ENCODE data around the gene RASGEF1B. TPM values are rescaled to one million over a fixed set of nuclear protein-coding genes. Genes with fewer than 3 reads are reported as not detected.

RASGEF1B gene
- total and polyA plus RNA-seq, 4 donors: 16.0 to 62.0 (median 27.1) TPM

DNA sequence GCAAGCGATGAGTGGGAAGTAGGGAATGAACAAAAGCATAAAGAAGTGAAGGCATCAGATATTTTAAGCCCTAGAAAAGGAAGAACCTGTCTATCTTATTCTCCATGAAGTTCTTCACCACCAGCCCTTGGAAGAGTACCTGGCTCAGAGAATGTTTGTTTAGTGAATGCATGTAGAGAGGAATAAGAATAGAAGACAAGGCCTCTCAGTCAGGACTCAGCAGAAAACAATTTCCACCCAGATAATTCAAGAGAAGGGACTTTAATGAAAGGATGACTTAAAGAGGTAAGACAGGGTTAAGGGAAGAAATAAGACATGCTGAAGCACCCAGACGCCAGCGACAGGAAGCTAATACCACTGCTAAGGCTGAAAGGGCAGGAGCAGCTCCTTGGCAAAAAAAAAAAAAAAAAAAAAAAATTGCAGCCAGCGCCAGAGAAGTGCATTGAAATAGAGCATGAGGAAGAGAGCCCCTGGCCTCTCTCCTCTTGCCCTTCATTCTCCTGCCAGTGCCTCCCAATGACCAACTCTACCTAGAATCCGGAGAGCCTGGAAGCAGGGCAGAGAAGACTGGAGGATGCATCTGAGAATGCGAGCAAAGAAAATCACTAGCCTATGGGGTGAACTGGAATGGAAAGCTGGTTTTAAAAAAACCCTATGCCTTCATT, 47.2 kb upstream of the RASGEF1B start:
- Histone ChIP-seq H3K27ac (ENCODE audit: low read depth in 1 of 2, low read length in 1 of 2) (no peak overlapping the region), H3K9ac (ENCODE audit: insufficient read depth in 1 of 2, low read length in 2 of 2) (no peak overlapping the region), H3K9me3 (ENCODE audit: control insufficient read depth in 4 of 4, insufficient read depth in 3 of 4, low read length in 3 of 4) (no peaks in the 10 kb centered on the region), H3K36me3 (ENCODE audit: control insufficient read depth in 4 of 4, insufficient read depth in 4 of 4, low read length in 4 of 4) (no peaks in the 10 kb centered on the region), H3K4me3 (no peak overlapping the region), H3K4me1 (ENCODE audit: control insufficient read depth in 5 of 5, insufficient read depth in 5 of 5, low read length in 5 of 5) (peaks cover 0 to 17% (median 0%) of the 10 kb centered on the region in 5 donors), H3K27me3 (ENCODE audit: control insufficient read depth in 3 of 3, insufficient read depth in 3 of 3, low read length in 2 of 3) (no peaks in the 10 kb centered on the region)
- ATAC-seq (ENCODE audit: insufficient read depth, low FRiP score): no peak
- TF ChIP-seq, protein P1, sequence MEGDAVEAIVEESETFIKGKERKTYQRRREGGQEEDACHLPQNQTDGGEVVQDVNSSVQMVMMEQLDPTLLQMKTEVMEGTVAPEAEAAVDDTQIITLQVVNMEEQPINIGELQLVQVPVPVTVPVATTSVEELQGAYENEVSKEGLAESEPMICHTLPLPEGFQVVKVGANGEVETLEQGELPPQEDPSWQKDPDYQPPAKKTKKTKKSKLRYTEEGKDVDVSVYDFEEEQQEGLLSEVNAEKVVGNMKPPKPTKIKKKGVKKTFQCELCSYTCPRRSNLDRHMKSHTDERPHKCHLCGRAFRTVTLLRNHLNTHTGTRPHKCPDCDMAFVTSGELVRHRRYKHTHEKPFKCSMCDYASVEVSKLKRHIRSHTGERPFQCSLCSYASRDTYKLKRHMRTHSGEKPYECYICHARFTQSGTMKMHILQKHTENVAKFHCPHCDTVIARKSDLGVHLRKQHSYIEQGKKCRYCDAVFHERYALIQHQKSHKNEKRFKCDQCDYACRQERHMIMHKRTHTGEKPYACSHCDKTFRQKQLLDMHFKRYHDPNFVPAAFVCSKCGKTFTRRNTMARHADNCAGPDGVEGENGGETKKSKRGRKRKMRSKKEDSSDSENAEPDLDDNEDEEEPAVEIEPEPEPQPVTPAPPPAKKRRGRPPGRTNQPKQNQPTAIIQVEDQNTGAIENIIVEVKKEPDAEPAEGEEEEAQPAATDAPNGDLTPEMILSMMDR (IDR thresholded peaks at IDR 0.05; ENCODE audit: control extremely low read depth, extremely low read depth): no peak
- DNase-seq: no peak
- WGBS, 2 donors: 56 to 65% methylated on average over 6 of the region's 6 CpGs

DNA sequence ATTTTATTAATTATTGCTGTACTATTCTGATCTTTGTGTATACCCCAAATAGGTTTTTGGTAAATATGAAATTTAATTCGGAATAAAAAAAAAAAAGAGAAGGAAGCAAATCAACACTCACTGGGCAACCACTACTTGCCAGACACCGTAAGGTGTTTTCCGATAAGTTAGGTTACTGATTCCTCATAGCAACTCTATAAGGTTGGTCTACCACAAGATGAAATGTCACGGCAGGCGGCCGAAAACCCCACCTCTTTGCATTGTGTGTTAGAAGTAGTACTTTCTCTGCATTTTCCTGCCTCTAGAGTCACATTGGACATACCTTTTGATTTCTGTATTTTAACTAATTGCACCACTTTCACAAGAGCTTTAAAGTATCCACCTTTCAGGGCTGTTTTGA, 44.5 kb upstream of the RASGEF1B start:
- Histone ChIP-seq H3K4me1 (ENCODE audit: control insufficient read depth in 5 of 5, insufficient read depth in 5 of 5, low read length in 5 of 5) (peaks cover 0 to 17% (median 1%) of the 10 kb centered on the region in 5 donors), H3K36me3 (ENCODE audit: control insufficient read depth in 4 of 4, insufficient read depth in 4 of 4, low read length in 4 of 4) (no peaks in the 10 kb centered on the region), H3K27ac (ENCODE audit: low read depth in 1 of 2, low read length in 1 of 2) (no peak overlapping the region), H3K9me3 (ENCODE audit: control insufficient read depth in 4 of 4, insufficient read depth in 3 of 4, low read length in 3 of 4) (no peaks in the 10 kb centered on the region), H3K27me3 (ENCODE audit: control insufficient read depth in 3 of 3, insufficient read depth in 3 of 3, low read length in 2 of 3) (no peaks in the 10 kb centered on the region), H3K4me3 (no peak overlapping the region), H3K9ac (ENCODE audit: insufficient read depth in 1 of 2, low read length in 2 of 2) (no peak overlapping the region)
- no peak for DNase-seq
- ATAC-seq (ENCODE audit: insufficient read depth, low FRiP score): no peak
- TF ChIP-seq, protein P1 (IDR thresholded peaks at IDR 0.05; ENCODE audit: control extremely low read depth, extremely low read depth): no peak
- 83 to 89% methylated on average over 6 of the region's 6 CpGs for WGBS, 2 donors

DNA sequence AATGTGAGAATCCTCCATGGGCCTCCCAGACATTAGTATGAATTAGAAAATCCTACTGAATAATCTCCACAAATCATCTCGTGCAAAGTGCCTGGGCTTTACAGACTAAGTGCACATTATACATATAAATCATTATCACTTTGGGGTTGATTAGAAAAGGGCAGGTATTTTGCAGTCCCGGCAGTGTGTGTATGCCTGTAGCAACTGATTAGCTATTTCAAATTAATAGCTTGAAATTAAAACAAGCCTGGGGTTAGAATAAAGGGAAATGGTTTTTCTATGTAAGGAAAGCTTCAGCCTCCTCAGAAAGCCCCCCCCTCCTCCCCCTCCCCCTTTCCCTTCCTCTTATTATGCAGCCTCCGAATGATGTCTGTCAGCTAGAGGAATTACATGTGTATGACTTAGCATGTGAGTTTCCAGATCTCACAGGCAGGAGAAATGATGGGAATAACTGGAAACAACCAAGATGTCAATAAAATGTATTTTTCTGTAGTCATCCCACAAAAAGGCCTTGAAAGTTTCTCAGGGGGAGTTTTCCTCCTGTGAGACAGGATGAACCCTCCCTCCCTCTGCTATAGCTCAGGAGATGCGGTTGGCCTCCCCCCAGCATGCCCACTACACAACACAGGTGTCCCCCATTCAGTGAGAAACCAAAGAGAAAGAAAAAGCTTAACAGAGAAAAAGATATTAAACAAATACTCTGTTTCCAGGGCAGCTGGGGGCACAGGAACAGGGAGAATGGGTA, 41.2 kb upstream of the RASGEF1B start:
- no peak overlapping the region for H3K4me3 ChIP-seq
- TF ChIP-seq, protein P1 (IDR thresholded peaks at IDR 0.05; ENCODE audit: control extremely low read depth, extremely low read depth): no peak
- H3K36me3 ChIP-seq (ENCODE audit: control insufficient read depth in 4 of 4, insufficient read depth in 4 of 4, low read length in 4 of 4): no peaks in the 10 kb centered on the region
- peaks cover 0 to 14% (median 1%) of the 10 kb centered on the region in 5 donors for H3K4me1 ChIP-seq (ENCODE audit: control insufficient read depth in 5 of 5, insufficient read depth in 5 of 5, low read length in 5 of 5)
- H3K9me3 ChIP-seq (ENCODE audit: control insufficient read depth in 4 of 4, insufficient read depth in 3 of 4, low read length in 3 of 4): no peaks in the 10 kb centered on the region
- H3K27ac ChIP-seq (ENCODE audit: low read depth in 1 of 2, low read length in 1 of 2): no peak overlapping the region
- H3K27me3 ChIP-seq (ENCODE audit: control insufficient read depth in 3 of 3, insufficient read depth in 3 of 3, low read length in 2 of 3): no peaks in the 10 kb centered on the region
- ATAC-seq (ENCODE audit: insufficient read depth, low FRiP score) (no peak), DNase-seq (no peak)
- no peak overlapping the region for H3K9ac ChIP-seq (ENCODE audit: insufficient read depth in 1 of 2, low read length in 2 of 2)
- WGBS, 2 donors: 24 to 60% methylated on average over 4 of the region's 4 CpGs

All from lung (tissue), 12 donors.